ENCODE data around the gene DMD.

The DMD gene

DNA sequence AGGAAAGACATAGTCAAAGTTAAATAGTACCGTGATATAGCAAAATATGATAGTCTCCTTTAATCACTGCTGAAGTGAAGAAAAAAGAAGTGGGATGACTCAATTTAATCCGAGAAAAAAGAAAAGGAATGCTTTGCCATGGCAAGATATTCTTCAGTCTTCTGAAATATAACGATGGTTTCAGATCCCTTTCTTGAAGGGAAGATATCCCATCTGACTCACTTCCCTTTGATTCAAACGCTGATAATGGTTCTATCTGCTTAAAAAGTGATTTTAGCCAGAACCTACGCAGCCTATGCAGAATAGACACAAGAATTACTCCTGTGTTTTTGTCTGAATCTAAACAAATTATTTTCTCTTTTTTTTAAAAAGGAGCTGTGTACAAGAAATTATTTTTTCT lies 2071.4 kb downstream of the DMD start:
- TF ChIP-seq, protein P1, sequence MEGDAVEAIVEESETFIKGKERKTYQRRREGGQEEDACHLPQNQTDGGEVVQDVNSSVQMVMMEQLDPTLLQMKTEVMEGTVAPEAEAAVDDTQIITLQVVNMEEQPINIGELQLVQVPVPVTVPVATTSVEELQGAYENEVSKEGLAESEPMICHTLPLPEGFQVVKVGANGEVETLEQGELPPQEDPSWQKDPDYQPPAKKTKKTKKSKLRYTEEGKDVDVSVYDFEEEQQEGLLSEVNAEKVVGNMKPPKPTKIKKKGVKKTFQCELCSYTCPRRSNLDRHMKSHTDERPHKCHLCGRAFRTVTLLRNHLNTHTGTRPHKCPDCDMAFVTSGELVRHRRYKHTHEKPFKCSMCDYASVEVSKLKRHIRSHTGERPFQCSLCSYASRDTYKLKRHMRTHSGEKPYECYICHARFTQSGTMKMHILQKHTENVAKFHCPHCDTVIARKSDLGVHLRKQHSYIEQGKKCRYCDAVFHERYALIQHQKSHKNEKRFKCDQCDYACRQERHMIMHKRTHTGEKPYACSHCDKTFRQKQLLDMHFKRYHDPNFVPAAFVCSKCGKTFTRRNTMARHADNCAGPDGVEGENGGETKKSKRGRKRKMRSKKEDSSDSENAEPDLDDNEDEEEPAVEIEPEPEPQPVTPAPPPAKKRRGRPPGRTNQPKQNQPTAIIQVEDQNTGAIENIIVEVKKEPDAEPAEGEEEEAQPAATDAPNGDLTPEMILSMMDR (IDR thresholded peaks at IDR 0.05; ENCODE audit: borderline replicate concordance, insufficient read depth, low read depth, low read length), result no peak

GRCh38 chrX:31138124-31138523 lies 2073.2 kb downstream of the DMD start:
- TF ChIP-seq, protein P1 (IDR thresholded peaks at IDR 0.05; ENCODE audit: borderline replicate concordance, insufficient read depth, low read depth, low read length), result no peak
- no peak overlapping the region for H3K4me3 ChIP-seq (ENCODE audit: low read depth, low read length)

More for the DNA sequence above, 2071.4 kb downstream of the DMD start:
- no peak overlapping the region for H3K4me3 ChIP-seq (ENCODE audit: low read depth, low read length)

- TF ChIP-seq, protein P1 (IDR thresholded peaks at IDR 0.05; ENCODE audit: borderline replicate concordance, insufficient read depth, low read depth, low read length), result no peak
- no peak overlapping the region for H3K4me3 ChIP-seq (ENCODE audit: low read depth, low read length)
Observed at GRCh38 chrX:31136144-31136611, 2075.2 kb downstream of the DMD start.

GRCh38 chrX:31132821-31133241 lies 2078.5 kb downstream of the DMD start:
- TF ChIP-seq, protein P1 (IDR thresholded peaks at IDR 0.05; ENCODE audit: borderline replicate concordance, insufficient read depth, low read depth, low read length), result no peak

GRCh38 chrX:31130457-31131220 lies 2080.7 kb downstream of the DMD start:
- no peak overlapping the region for H3K4me3 ChIP-seq (ENCODE audit: low read depth, low read length)
- TF ChIP-seq, protein P1 (IDR thresholded peaks at IDR 0.05; ENCODE audit: borderline replicate concordance, insufficient read depth, low read depth, low read length), result no peak

More at GRCh38 chrX:31132821-31133241, 2078.5 kb downstream of the DMD start:
- no peak overlapping the region for H3K4me3 ChIP-seq (ENCODE audit: low read depth, low read length)

GRCh38 chrX:31128855-31129254 lies 2082.5 kb downstream of the DMD start:
- no peak overlapping the region for H3K4me3 ChIP-seq (ENCODE audit: low read depth, low read length)
- TF ChIP-seq, protein P1 (IDR thresholded peaks at IDR 0.05; ENCODE audit: borderline replicate concordance, insufficient read depth, low read depth, low read length), result no peak

DNA sequence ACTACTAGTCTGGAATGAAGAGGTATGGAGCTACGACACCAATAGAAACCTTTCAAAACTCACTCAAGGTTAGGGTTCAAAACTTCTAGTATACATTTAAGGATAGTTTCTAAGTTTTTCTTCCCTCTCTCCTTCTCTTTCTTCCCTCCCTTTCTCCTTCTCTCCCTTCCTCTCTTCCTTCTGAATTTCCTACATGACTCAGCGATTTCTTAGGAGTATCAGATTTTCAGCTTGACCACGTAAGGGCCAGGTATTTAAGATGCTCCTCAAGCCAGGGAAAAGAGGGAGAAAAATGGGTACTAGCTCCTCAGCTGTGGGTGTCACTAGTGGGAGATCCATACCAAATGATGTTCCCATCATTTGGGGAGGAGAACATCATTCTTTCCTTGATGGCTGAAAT lies 2083.6 kb downstream of the DMD start:
- H3K4me3 ChIP-seq (ENCODE audit: low read depth, low read length), result no peak overlapping the region
- TF ChIP-seq, protein P1 (IDR thresholded peaks at IDR 0.05; ENCODE audit: borderline replicate concordance, insufficient read depth, low read depth, low read length), result no peak
